Measurements from ENCODE around the gene EFNB2. TPM values are rescaled to one million over a fixed set of nuclear protein-coding genes. Genes with fewer than 3 reads are reported as not detected.
A peak's percentile ranks its signal among the peaks of the same experiment; 100 is the strongest.

The EFNB2 gene
- total RNA-seq, 1 donor from 2014 or later, result 197 TPM

DNA sequence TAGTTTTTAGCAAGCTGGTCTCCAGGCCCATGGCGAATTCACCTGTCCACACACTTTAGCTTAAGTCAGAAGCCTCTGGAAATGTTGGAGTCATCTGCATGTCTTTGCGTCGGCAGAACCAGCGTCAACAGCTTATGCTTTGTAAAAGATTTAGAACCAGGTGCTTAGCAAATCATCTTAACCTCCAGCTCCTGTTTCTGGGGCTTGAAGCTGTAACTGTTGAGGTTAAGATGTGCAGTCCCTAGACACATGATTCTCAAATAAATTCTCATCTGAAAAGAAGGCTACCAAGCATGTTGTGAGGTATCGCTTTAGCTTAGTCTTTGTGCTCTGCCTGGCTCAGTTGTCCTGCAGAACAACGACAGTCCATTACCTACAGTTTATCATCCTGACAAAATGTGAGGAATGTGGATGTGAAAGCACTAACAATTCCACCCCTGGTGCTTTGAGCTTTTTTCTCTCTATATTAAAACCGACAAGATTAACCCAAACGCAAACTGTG lies 4.4 kb downstream of the EFNB2 start:
- TF ChIP-seq, protein P1, sequence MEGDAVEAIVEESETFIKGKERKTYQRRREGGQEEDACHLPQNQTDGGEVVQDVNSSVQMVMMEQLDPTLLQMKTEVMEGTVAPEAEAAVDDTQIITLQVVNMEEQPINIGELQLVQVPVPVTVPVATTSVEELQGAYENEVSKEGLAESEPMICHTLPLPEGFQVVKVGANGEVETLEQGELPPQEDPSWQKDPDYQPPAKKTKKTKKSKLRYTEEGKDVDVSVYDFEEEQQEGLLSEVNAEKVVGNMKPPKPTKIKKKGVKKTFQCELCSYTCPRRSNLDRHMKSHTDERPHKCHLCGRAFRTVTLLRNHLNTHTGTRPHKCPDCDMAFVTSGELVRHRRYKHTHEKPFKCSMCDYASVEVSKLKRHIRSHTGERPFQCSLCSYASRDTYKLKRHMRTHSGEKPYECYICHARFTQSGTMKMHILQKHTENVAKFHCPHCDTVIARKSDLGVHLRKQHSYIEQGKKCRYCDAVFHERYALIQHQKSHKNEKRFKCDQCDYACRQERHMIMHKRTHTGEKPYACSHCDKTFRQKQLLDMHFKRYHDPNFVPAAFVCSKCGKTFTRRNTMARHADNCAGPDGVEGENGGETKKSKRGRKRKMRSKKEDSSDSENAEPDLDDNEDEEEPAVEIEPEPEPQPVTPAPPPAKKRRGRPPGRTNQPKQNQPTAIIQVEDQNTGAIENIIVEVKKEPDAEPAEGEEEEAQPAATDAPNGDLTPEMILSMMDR (IDR thresholded peaks at IDR 0.05; ENCODE audit: unreplicated experiment), result no peak
- Mint-ChIP-seq H3K9me3 (no peaks in the 10 kb centered on the region), H3K36me3 (peaks cover 9% of the 10 kb centered on the region), H3K27ac (peak overlapping the region; percentile 95), H3K4me3 (peak overlapping the region; percentile 99), H3K27me3 (ENCODE audit: low read depth) (no peaks in the 10 kb centered on the region), H3K4me1 (peaks cover 56% of the 10 kb centered on the region)
- no peak for DNase-seq (ENCODE audit: low spot score in 2 of 2, unreplicated experiment in 2 of 2)

DNA sequence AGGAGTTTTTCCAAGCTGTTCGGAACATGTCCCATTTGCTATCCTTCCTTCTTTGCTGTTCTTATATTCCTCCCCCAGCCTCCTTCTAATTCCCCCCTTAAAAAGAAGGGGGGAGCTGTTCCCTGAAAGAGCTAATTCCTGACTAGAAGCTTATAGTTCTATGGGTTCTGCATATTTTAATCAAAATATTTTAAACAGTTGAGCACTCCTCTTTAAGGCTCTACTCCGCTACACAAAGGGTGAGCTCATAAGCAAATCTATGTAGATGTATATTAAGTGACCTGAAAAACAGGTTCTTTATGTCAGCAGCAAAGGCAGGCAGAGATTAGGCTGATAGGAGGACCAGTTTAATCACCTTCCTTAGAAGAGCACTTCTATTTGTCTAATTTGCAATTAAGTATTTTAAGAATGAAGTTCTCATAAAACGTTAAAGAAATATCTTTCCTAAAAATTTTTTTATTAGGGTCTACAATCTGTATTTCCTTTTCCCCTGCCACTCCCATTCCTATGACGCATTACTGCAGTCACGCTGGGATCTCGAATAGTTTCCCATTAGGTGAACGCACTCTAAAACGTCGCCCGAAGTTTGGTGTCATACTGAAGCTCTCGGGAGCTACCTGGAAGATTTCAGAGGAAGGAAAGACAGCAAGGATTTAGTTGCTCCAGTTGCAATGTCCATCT lies 5.2 kb downstream of the EFNB2 start:
- no peaks in the 10 kb centered on the region for H3K9me3 Mint-ChIP-seq
- DNase-seq (ENCODE audit: low spot score in 2 of 2, unreplicated experiment in 2 of 2), result no peak
- H3K4me3 Mint-ChIP-seq, result peak overlapping the region; percentile 99
- H3K36me3 Mint-ChIP-seq, result peaks cover 9% of the 10 kb centered on the region
- TF ChIP-seq, protein P1 (IDR thresholded peaks at IDR 0.05; ENCODE audit: unreplicated experiment), result no peak
- H3K27ac Mint-ChIP-seq, result peak overlapping the region; percentile 95
- H3K27me3 Mint-ChIP-seq (ENCODE audit: low read depth), result no peaks in the 10 kb centered on the region
- peaks cover 63% of the 10 kb centered on the region for H3K4me1 Mint-ChIP-seq

DNA sequence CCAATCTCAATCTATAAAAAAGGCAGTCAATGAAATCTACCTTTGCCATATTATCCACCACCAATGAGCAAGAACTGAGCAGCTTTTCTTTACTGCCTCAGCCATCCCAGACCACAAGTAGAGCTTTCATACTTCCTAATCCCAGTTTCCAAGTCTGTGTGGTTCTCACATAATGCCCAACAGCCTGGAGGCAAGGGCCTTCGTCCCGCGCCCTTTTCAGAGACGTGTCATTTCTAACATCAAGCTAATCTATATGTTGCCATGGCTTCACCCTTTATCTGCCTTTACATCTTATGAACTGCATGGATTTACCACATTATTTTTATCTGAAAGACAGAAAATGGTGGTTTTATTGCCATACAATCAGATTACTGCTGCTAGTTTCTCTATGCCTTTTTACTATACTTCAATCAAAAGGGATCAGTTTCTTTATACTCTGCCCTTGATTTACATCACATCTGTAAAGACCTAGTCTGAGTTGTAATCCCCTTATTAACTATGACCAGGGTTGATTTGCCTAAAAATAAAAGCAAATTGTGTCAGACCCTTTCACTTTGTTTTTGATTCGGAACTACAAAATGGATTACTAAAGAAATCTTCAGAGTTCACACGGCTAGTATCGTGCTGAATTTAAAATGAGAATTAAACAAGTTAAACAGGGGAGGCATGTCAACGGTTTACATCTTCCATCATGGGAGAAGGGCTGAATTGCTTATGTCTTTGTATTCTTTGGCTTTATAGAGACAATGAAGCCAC lies 5.9 kb downstream of the EFNB2 start:
- Mint-ChIP-seq H3K4me3 (peak overlapping the region; percentile 99), H3K9me3 (no peaks in the 10 kb centered on the region), H3K4me1 (peaks cover 66% of the 10 kb centered on the region), H3K27me3 (ENCODE audit: low read depth) (no peaks in the 10 kb centered on the region), H3K36me3 (peaks cover 9% of the 10 kb centered on the region), H3K27ac (peak overlapping the region; percentile 95)
- no peak for DNase-seq (ENCODE audit: low spot score in 2 of 2, unreplicated experiment in 2 of 2)
- TF ChIP-seq, protein P1 (IDR thresholded peaks at IDR 0.05; ENCODE audit: unreplicated experiment), result no peak

DNA sequence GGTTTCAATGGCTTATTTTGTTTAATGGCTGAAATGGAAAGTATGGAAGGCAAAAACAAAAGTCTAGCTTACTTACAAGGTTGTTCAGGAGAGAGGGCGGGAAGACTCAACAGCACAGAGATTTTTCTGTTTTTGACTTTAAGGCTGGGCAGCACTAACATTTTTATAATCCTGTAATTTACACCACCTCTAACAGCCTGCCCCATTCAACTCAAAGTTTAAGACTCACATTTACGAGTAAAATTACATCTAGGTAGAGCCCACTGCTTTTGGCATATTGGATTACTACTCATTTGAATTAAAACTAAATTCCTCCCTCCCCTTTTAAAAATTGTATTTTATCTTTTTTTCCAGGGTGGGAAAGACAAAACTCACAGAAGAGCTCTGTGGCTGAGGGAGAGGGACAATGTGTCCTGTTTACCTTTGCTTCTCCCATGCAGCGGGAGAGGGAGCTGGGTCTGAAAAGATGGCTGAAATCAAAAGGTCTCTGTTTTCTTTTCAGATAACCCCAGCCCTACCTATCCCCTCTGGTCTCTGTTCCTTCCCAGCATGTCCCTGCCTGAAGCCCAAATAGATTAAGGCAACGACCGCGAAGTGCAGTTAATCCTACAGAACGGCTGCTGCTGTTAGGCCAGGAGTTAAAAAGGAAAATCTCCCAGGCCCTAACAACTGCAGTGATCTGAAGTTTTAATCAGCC lies 6.6 kb downstream of the EFNB2 start:
- H3K4me3 Mint-ChIP-seq, result peak overlapping the region; percentile 99
- no peak for DNase-seq (ENCODE audit: low spot score in 2 of 2, unreplicated experiment in 2 of 2)
- peak overlapping the region; percentile 95 for H3K27ac Mint-ChIP-seq
- TF ChIP-seq, protein P1 (IDR thresholded peaks at IDR 0.05; ENCODE audit: unreplicated experiment), result no peak
- no peaks in the 10 kb centered on the region for H3K9me3 Mint-ChIP-seq
- H3K27me3 Mint-ChIP-seq (ENCODE audit: low read depth), result no peaks in the 10 kb centered on the region
- peaks cover 73% of the 10 kb centered on the region for H3K4me1 Mint-ChIP-seq
- H3K36me3 Mint-ChIP-seq, result peaks cover 9% of the 10 kb centered on the region

DNA sequence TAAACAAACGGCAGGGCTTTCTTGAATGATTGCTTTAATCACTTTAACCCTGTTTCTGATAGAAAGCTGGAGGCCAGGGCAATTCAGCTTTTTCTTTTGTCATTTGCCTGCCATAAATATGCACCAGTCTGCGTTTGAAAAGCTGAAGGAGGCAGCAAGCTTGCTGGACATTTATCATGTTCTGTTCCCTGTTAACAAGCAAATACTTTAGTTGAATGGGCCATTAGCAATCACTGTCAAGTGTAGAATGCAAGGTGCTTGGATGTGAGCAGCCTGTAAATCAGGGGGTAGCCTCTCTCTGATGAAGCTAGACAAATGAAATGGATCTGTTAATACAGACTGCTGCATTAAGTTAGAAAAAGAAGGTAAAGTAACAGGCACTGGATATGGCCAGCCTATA lies 7.6 kb downstream of the EFNB2 start:
- Mint-ChIP-seq H3K4me3 (peak overlapping the region; percentile 33), H3K27me3 (ENCODE audit: low read depth) (no peaks in the 10 kb centered on the region), H3K4me1 (peaks cover 84% of the 10 kb centered on the region), H3K36me3 (peaks cover 3% of the 10 kb centered on the region), H3K9me3 (no peaks in the 10 kb centered on the region), H3K27ac (peak overlapping the region; percentile 95)
- DNase-seq (ENCODE audit: low spot score in 2 of 2, unreplicated experiment in 2 of 2), result no peak
- TF ChIP-seq, protein P1 (IDR thresholded peaks at IDR 0.05; ENCODE audit: unreplicated experiment), result no peak

All from mesothelial cell of epicardium (in vitro differentiated cells).